Upper lobe of left lung (tissue), 6 donors: ENCODE results near the gene DOCK10. TPM values are rescaled to one million over a fixed set of nuclear protein-coding genes. Genes with fewer than 3 reads are reported as not detected.

Source experiments
- ATAC-seq, 2 donors: fragments of 200-7000 bp; cut with Tn5 transposase; one replicate each; pipeline ENCODE4 v1.9.1; 2022; ENCODE audit warnings: mild to moderate bottlenecking in 2 of 2, moderate library complexity in 2 of 2; ENCODE audit not compliant: low FRiP score in 2 of 2
- DNase-seq, 2 donors: peaks; one replicate each; pipeline ENCODE4 v3.0.0-alpha.2; 2019 to 2020
- H3K27ac ChIP-seq, 4 donors: fragments of 200-600 bp; sonication (generic); one replicate each; pipeline ENCODE4 v1.5.1; 2016 to 2019
- H3K27me3 ChIP-seq, 4 donors: fragments of 200-600 bp; sonication (generic); one replicate each; pipeline ENCODE4 v1.5.1; 2017 to 2019
- H3K36me3 ChIP-seq, 4 donors: fragments of 200-600 bp; sonication (generic); one replicate each; pipeline ENCODE4 v1.5.1; 2016 to 2019
- H3K4me1 ChIP-seq, 4 donors: fragments of 200-600 bp; sonication (generic); one replicate each; pipeline ENCODE4 v1.5.1; 2018 to 2019
- H3K4me3 ChIP-seq, 4 donors: fragments of 200-600 bp; sonication (generic); one replicate each; pipeline ENCODE4 v1.5.1; 2017 to 2019; ENCODE audit warnings: mild to moderate bottlenecking in 2 of 4, moderate library complexity in 1 of 4
- H3K9me3 ChIP-seq, 4 donors: fragments of 200-600 bp; sonication (generic); one replicate each; pipeline ENCODE4 v1.5.1; 2018 to 2019
- EP300 ChIP-seq, 4 donors: sonication (generic); formaldehyde crosslinking; IDR thresholded peaks; one replicate each; pipeline ENCODE4 v1.5.1; 2017; ENCODE audit warnings: antibody characterized with exemption in 4 of 4, control low read depth in 2 of 4
- POLR2A ChIP-seq, 4 donors: fragments of 450-650 bp; IDR thresholded peaks; one replicate each; pipeline ENCODE4 v1.5.1; 2016 to 2017; ENCODE audit warnings: antibody characterized with exemption in 4 of 4, mild to moderate bottlenecking in 2 of 4
- POLR2AphosphoS5 ChIP-seq, 2 donors: sonication (generic); formaldehyde crosslinking; IDR thresholded peaks; one replicate each; pipeline ENCODE4 v1.5.1; 2017; ENCODE audit warnings: antibody characterized with exemption in 2 of 2
- WGBS, 2 donors: methylation state at CpG; one replicate each; pipeline ENCODE4 v1.1.5; 2017 to 2018; 5-methylcytosine and 5-hydroxymethylcytosine counted together
- total RNA-seq, 6 donors: library from RNA; depleted of rRNA in 4 of 6; stranded (reverse); fragments of >200 nt in 4 of 6; gene quantifications; one replicate each; pipeline versions ENCODE4 v1.1.0 to v1.2.1, GENCODE V29; 2016 to 2021
- TF ChIP-seq, protein P1 (sequence below), 6 experiments: fragments of 450-650 bp in 4 of 6; fragments of 200-600 bp in 2 of 6; sonication (generic) in 2 of 6; IDR thresholded peaks; one replicate each; pipeline ENCODE4 v1.5.1; 2016 to 2019; ENCODE audit warnings: antibody characterized with exemption in 6 of 6
- donor health status: DM: no; HTN: no; CAD: no; lungs with moderate emphysema.
- donor health status: DM: no; HTN: yes; CAD: no; lungs with severe emphysema.

The DOCK10 gene
- total RNA-seq, 6 donors from 2014 or later = 17.6 to 127 (median 39.9) TPM

- H3K4me1 ChIP-seq = no peaks in the 10 kb centered on the region
- H3K4me3 ChIP-seq = no peak overlapping the region
- H3K9me3 ChIP-seq = no peaks in the 10 kb centered on the region
- no peaks in the 10 kb centered on the region for H3K27me3 ChIP-seq
- peaks cover 0 to 6% (median 0%) of the 10 kb centered on the region in 4 donors for H3K36me3 ChIP-seq
- H3K27ac ChIP-seq = no peak overlapping the region
- ATAC-seq = no peak
- no peak for DNase-seq
- TF ChIP-seq EP300 (IDR thresholded peaks at IDR 0.05) (no peak), POLR2AphosphoS5 (IDR thresholded peaks at IDR 0.05) (no peak), POLR2A (IDR thresholded peaks at IDR 0.05) (no peak)
- TF ChIP-seq, protein P1, sequence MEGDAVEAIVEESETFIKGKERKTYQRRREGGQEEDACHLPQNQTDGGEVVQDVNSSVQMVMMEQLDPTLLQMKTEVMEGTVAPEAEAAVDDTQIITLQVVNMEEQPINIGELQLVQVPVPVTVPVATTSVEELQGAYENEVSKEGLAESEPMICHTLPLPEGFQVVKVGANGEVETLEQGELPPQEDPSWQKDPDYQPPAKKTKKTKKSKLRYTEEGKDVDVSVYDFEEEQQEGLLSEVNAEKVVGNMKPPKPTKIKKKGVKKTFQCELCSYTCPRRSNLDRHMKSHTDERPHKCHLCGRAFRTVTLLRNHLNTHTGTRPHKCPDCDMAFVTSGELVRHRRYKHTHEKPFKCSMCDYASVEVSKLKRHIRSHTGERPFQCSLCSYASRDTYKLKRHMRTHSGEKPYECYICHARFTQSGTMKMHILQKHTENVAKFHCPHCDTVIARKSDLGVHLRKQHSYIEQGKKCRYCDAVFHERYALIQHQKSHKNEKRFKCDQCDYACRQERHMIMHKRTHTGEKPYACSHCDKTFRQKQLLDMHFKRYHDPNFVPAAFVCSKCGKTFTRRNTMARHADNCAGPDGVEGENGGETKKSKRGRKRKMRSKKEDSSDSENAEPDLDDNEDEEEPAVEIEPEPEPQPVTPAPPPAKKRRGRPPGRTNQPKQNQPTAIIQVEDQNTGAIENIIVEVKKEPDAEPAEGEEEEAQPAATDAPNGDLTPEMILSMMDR (IDR thresholded peaks at IDR 0.05) = no peak
Observed at GRCh38 chr2:224838335-224838734, 203.9 kb downstream of the DOCK10 start.

GRCh38 chr2:224837558-224837957, 204.7 kb downstream of the DOCK10 start:
- ATAC-seq = no peak
- TF ChIP-seq, protein P1 (IDR thresholded peaks at IDR 0.05) = no peak
- TF ChIP-seq POLR2AphosphoS5 (IDR thresholded peaks at IDR 0.05) = no peak
- TF ChIP-seq POLR2A (IDR thresholded peaks at IDR 0.05) = no peak
- TF ChIP-seq EP300 (IDR thresholded peaks at IDR 0.05) = no peak
- Histone ChIP-seq H3K27me3 (no peaks in the 10 kb centered on the region), H3K4me3 (no peak overlapping the region), H3K27ac (no peak overlapping the region), H3K4me1 (no peaks in the 10 kb centered on the region), H3K9me3 (no peaks in the 10 kb centered on the region), H3K36me3 (peaks cover 0 to 8% (median 0%) of the 10 kb centered on the region in 4 donors)
- DNase-seq = no peak
- WGBS, 2 donors = 49 to 66% methylated on average over 3 of the region's 3 CpGs

GRCh38 chr2:224837066-224837465, 205.2 kb downstream of the DOCK10 start:
- H3K9me3 ChIP-seq = no peaks in the 10 kb centered on the region
- H3K27ac ChIP-seq = no peak overlapping the region
- peaks cover 0 to 10% (median 0%) of the 10 kb centered on the region in 4 donors for H3K36me3 ChIP-seq
- DNase-seq = no peak
- WGBS, 2 donors = 73 to 92% methylated on average over 2 of the region's 2 CpGs
- no peaks in the 10 kb centered on the region for H3K4me1 ChIP-seq
- no peaks in the 10 kb centered on the region for H3K27me3 ChIP-seq
- no peak for ATAC-seq
- no peak overlapping the region for H3K4me3 ChIP-seq
- TF ChIP-seq POLR2AphosphoS5 (IDR thresholded peaks at IDR 0.05) = no peak
- no peak for TF ChIP-seq EP300 (IDR thresholded peaks at IDR 0.05)
- no peak for TF ChIP-seq POLR2A (IDR thresholded peaks at IDR 0.05)
- TF ChIP-seq, protein P1 (IDR thresholded peaks at IDR 0.05) = no peak

DNA sequence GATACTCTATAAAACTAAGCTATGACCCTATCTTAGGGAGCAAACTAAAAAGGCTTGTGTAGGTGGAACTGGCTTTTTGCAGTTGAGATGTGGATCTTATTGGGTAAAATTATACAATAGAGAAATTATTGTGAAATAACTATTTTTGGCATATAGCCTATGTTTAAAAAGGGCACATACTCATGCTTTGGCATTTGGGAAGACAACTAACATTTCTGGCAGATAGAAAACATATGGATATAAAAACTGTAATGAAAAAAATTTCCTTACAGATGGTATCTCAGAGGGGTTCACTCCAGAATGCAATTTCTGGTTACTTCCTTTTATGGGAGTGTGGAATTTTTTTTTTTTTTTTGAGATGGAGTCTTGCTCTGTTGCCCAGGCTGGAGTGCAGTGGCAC, 206.0 kb downstream of the DOCK10 start:
- no peak overlapping the region for H3K27ac ChIP-seq
- TF ChIP-seq EP300 (IDR thresholded peaks at IDR 0.05) (no peak), POLR2A (IDR thresholded peaks at IDR 0.05) (no peak), POLR2AphosphoS5 (IDR thresholded peaks at IDR 0.05) (no peak)
- TF ChIP-seq, protein P1 (IDR thresholded peaks at IDR 0.05) = no peak

DNA sequence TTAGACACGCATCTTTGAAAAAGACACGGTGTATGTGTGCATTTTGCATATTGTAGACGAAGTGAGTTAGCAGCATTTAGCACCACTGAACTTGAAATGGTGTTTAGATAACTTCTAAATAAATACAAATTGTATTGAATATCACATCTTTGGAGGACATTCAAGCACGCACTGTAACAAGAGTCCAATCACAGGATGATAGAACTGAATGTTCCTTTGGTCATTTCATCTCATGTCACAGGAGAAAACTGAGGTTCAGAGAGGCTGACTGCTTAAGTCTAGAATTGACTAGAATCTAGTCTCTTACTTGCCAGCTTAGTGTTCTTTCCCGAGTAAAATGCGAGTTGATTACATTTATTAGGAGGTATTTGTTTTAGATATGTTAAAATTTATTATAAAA, 206.9 kb downstream of the DOCK10 start:
- no peaks in the 10 kb centered on the region for H3K4me1 ChIP-seq
- TF ChIP-seq, protein P1 (IDR thresholded peaks at IDR 0.05) = no peak
- no peak for TF ChIP-seq EP300 (IDR thresholded peaks at IDR 0.05)
- no peak for TF ChIP-seq POLR2AphosphoS5 (IDR thresholded peaks at IDR 0.05)
- TF ChIP-seq POLR2A (IDR thresholded peaks at IDR 0.05) = no peak
- ATAC-seq (no peak), DNase-seq (no peak)
- H3K4me3 ChIP-seq = no peak overlapping the region
- H3K27ac ChIP-seq = no peak overlapping the region
- WGBS, 2 donors = 93% methylated on average over 6 of the region's 6 CpGs
- H3K27me3 ChIP-seq = no peaks in the 10 kb centered on the region
- H3K9me3 ChIP-seq = no peaks in the 10 kb centered on the region
- H3K36me3 ChIP-seq = peaks cover 0 to 10% (median 0%) of the 10 kb centered on the region in 4 donors

More for the DNA sequence above, 206.0 kb downstream of the DOCK10 start:
- H3K27me3 ChIP-seq = no peaks in the 10 kb centered on the region
- no peak overlapping the region for H3K4me3 ChIP-seq
- no peak for DNase-seq
- no peaks in the 10 kb centered on the region for H3K4me1 ChIP-seq
- H3K36me3 ChIP-seq = peaks cover 0 to 10% (median 0%) of the 10 kb centered on the region in 4 donors
- H3K9me3 ChIP-seq = no peaks in the 10 kb centered on the region
- no peak for ATAC-seq
